Renal cortex interstitium (tissue), 11 donors: ENCODE data around the gene KCNAB1. TPM values are rescaled to one million over a fixed set of nuclear protein-coding genes. Genes with fewer than 3 reads are reported as not detected.
A peak's percentile ranks its signal among the peaks of the same experiment; 100 is the strongest.

ENCODE experiments used
- DNase-seq, 11 donors: peaks; one replicate each; pipeline ENCODE4 v3.0.0-alpha.2; 2013; ENCODE audit warnings: low read depth in 9 of 11, low spot score in 4 of 11; ENCODE audit errors: extremely low read depth in 1 of 11
- polyA plus RNA-seq, 3 donors: library from polyadenylated mRNA; unstranded; fragments of 120-200 nt; gene quantifications; one replicate each; pipeline ENCODE4 v1.2.1, GENCODE V29; 2013; ENCODE audit not compliant: insufficient read length in 3 of 3

Gene KCNAB1
- polyA plus RNA-seq, 3 donors = 3.3 to 4.3 (median 3.5) TPM

- DNase-seq = no peak
Observed at GRCh38 chr3:156527060-156527459, 406.7 kb downstream of the KCNAB1 start.

GRCh38 chr3:156530980-156531379 lies 410.6 kb downstream of the KCNAB1 start:
- no peak for DNase-seq

- no peak for DNase-seq
Observed at GRCh38 chr3:156532730-156533129, 412.4 kb downstream of the KCNAB1 start.

GRCh38 chr3:156533205-156533604 lies 412.8 kb downstream of the KCNAB1 start:
- DNase-seq = no peak

GRCh38 chr3:156535162-156535627 lies 414.8 kb downstream of the KCNAB1 start:
- DNase-seq = peak in 10 of 11 donors; percentile 33 to 70 (median 60)

GRCh38 chr3:156535798-156536197 lies 415.4 kb downstream of the KCNAB1 start:
- DNase-seq = no peak

- DNase-seq = no peak
Observed at GRCh38 chr3:156536524-156537316, 416.3 kb downstream of the KCNAB1 start.

- no peak for DNase-seq
Observed at GRCh38 chr3:156539051-156539450, 418.7 kb downstream of the KCNAB1 start.

- no peak for DNase-seq
Observed at GRCh38 chr3:156539802-156540201, 419.4 kb downstream of the KCNAB1 start.

- no peak for DNase-seq
Observed at GRCh38 chr3:156542101-156543042, 422.0 kb downstream of the KCNAB1 start.

GRCh38 chr3:156543043-156543555 lies 422.7 kb downstream of the KCNAB1 start:
- DNase-seq = no peak

GRCh38 chr3:156547637-156548036 lies 427.3 kb downstream of the KCNAB1 start:
- DNase-seq = no peak

GRCh38 chr3:156548041-156548687 lies 427.8 kb downstream of the KCNAB1 start:
- DNase-seq = no peak

- DNase-seq = no peak
Observed at GRCh38 chr3:156548902-156549301, 428.5 kb downstream of the KCNAB1 start.

- no peak for DNase-seq
Observed at GRCh38 chr3:156551261-156551660, 430.9 kb downstream of the KCNAB1 start.

- DNase-seq = no peak
Observed at GRCh38 chr3:156551746-156552145, 431.4 kb downstream of the KCNAB1 start.

- DNase-seq = no peak
Observed at GRCh38 chr3:156552973-156553372, 432.6 kb downstream of the KCNAB1 start.

GRCh38 chr3:156553705-156554356 lies 433.5 kb downstream of the KCNAB1 start:
- no peak for DNase-seq

GRCh38 chr3:156554515-156554841 lies 434.1 kb downstream of the KCNAB1 start:
- DNase-seq = no peak
